ENCODE results near the gene IQCN.
"Not testable (repeated sequence)": the region's sequence is repeated elsewhere in the genome, so short reads cannot be mapped to it uniquely, and the experiment has no call there.

Gene IQCN

GRCh38 chr19:18218159-18218558 lies 56.1 kb downstream of the IQCN start:
- DNase-seq (ENCODE audit: low read depth in 2 of 3, low spot score in 1 of 3), result no peak

GRCh38 chr19:18216789-18217188 lies 57.5 kb downstream of the IQCN start:
- no peak for DNase-seq (ENCODE audit: low read depth in 2 of 3, low spot score in 1 of 3)

GRCh38 chr19:18214779-18215433 lies 59.3 kb downstream of the IQCN start:
- DNase-seq (ENCODE audit: low read depth in 2 of 3, low spot score in 1 of 3), result no peak

DNA sequence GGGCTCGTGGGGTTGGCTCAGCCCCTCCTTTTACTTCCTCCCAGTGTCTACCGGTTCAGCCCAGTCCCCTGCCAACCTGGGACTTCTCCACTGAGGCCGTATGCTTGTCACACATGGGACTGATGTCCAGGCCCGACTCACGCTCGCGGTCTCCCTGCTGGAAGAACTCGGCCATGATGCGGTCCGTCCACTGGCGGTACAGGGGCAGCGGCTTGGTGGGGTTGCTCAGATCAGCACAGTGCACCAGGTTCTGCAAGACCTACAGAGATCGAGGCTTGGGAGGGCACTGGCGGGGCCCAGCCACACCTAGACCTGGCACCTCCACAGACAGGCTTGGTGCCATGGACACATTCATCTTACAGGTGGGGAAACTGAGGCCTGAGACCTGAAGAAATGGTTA lies 62.6 kb downstream of the IQCN start:
- no peak for DNase-seq (ENCODE audit: low read depth in 2 of 3, low spot score in 1 of 3)

GRCh38 chr19:18209912-18210311 lies 64.3 kb downstream of the IQCN start:
- not testable (repeated sequence) for DNase-seq (ENCODE audit: low read depth in 2 of 3, low spot score in 1 of 3)

GRCh38 chr19:18208098-18208951 lies 65.9 kb downstream of the IQCN start:
- peak in 1 of 3 donors; percentile 53 for DNase-seq (ENCODE audit: low read depth in 2 of 3, low spot score in 1 of 3)

Measured in stimulated activated CD4-positive, alpha-beta T cell treated with anti-CD3 and anti-CD28 coated beads, Interleukin-12 subunit alpha, Interleukin-12 subunit beta, amount 100 ng/mL, for 48 hours (primary cell).